Activated CD8-positive, alpha-beta T cell treated with anti-CD3 and anti-CD28 coated beads, Interleukin-2, amount 10 ng/mL, durations not matched to agents 7 days and 5 days (primary cell): ENCODE results near the gene GFRAL. TPM values are rescaled to one million over a fixed set of nuclear protein-coding genes. Genes with fewer than 3 reads are reported as not detected.
"Not testable (repeated sequence)": the region's sequence is repeated elsewhere in the genome, so short reads cannot be mapped to it uniquely, and the experiment has no call there.

Experiments used
- ATAC-seq: fragments of 150-1000 bp; cut with Tn5 transposase; one replicate; pipeline ENCODE4 v1.10.0; 2021; ENCODE audit warnings: moderate library complexity
- CTCF ChIA-PET: fragments of 350-600 bp; sonication (Branson Sonifier 250); formaldehyde crosslinking; loops from one replicate; lab custom pipeline; 2021; ENCODE audit warnings: antibody characterized with exemption; lab: Charles Lee
- POLR2A ChIA-PET: fragments of 350-600 bp; sonication (Branson Sonifier 250); formaldehyde crosslinking; loops from one replicate; lab custom pipeline; 2021; ENCODE audit warnings: antibody characterized with exemption; lab: Charles Lee
- DNase-seq: peaks from one replicate; pipeline ENCODE4 v3.0.0-alpha.2; 2020
- H3K27ac Mint-ChIP-seq: one replicate; pipeline ENCODE4 v1.8.0; 2021; ENCODE audit warnings: mild to moderate bottlenecking, mixed read lengths
- H3K27me3 Mint-ChIP-seq: one replicate; pipeline ENCODE4 v1.8.0; 2021; ENCODE audit warnings: low read depth, mixed read lengths
- H3K36me3 Mint-ChIP-seq: one replicate; pipeline ENCODE4 v1.8.0; 2021; ENCODE audit warnings: low read depth, mixed read lengths
- H3K4me1 Mint-ChIP-seq: one replicate; pipeline ENCODE4 v1.8.0; 2021; ENCODE audit warnings: low read depth, mixed read lengths
- H3K4me3 Mint-ChIP-seq: one replicate; pipeline ENCODE4 v1.8.0; 2021; ENCODE audit warnings: mild to moderate bottlenecking, mixed read lengths
- H3K9me3 Mint-ChIP-seq: one replicate; pipeline ENCODE4 v1.8.0; 2022; ENCODE audit warnings: mixed read lengths; ENCODE audit not compliant: insufficient read depth
- total RNA-seq, 2 experiments: library from RNA; stranded (reverse); gene quantifications; one replicate each; pipeline ENCODE4 v1.2.3, GENCODE V29; 2021

GFRAL gene, protein sequence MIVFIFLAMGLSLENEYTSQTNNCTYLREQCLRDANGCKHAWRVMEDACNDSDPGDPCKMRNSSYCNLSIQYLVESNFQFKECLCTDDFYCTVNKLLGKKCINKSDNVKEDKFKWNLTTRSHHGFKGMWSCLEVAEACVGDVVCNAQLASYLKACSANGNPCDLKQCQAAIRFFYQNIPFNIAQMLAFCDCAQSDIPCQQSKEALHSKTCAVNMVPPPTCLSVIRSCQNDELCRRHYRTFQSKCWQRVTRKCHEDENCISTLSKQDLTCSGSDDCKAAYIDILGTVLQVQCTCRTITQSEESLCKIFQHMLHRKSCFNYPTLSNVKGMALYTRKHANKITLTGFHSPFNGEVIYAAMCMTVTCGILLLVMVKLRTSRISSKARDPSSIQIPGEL
- not detected for total RNA-seq

DNA sequence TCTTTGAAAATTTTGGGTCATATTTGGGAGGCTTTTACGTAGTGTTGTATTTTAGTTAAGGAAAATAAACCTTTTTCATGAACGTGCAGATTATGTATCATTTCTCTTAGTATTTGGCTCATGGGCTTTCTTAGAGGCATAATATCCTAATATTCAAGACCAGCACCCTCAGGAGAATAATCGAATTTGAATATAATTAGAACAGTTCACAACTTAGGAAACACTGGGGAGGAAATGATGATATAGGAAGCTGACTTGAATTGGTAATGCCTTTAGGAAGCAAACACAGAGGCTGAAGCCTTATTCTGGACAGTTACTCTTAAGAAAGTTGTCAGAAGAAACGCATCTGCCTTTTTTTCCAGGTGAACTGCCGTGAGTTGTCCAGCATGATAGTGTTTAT, at the start of gene GFRAL:
TSS of gene GFRAL (plus strand) at position 301 of the 400 bp plus-strand sequence. CDS start at position 387, 86 bp downstream.
- H3K27me3 Mint-ChIP-seq: no peaks in the 10 kb centered on the region
- ChIA-PET POLR2A (no interaction called here), CTCF (no interaction called here)
- ATAC-seq (no peak), DNase-seq (no peak)
- no peak within 1 kb of the TSS for H3K4me3 Mint-ChIP-seq
- H3K36me3 Mint-ChIP-seq: no peaks in the 10 kb centered on the region
- H3K9me3 Mint-ChIP-seq: peaks cover 5% of the 10 kb centered on the region
- H3K4me1 Mint-ChIP-seq: no peaks in the 10 kb centered on the region
- H3K27ac Mint-ChIP-seq: no peak within 1 kb of the TSS

DNA sequence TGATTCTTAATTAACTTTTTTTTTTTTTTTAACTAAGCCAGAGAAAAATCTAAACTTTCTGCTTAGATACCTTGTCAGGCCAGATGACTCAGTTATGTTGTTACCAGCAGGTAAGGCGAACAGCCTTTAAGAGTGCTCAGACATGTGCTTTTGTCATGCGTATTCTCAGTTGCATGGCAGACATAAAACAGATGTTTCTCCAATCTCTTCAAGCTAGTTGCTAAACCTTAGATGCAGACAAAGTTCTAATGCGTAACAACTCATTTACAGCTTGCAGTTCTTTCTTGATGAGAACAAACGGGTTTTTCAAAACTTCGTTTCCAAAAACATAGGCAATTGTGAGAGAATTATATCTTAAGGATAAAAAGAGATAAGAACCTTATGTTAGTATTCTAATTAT, 49.6 kb upstream of the GFRAL start:
- Mint-ChIP-seq H3K27ac (no peak overlapping the region), H3K27me3 (no peaks in the 10 kb centered on the region), H3K9me3 (peaks cover 3% of the 10 kb centered on the region), H3K4me3 (no peak overlapping the region), H3K36me3 (no peaks in the 10 kb centered on the region), H3K4me1 (no peaks in the 10 kb centered on the region)
- CTCF ChIA-PET: no interaction called here
- ATAC-seq (no peak), DNase-seq (no peak)
- POLR2A ChIA-PET: no interaction called here

DNA sequence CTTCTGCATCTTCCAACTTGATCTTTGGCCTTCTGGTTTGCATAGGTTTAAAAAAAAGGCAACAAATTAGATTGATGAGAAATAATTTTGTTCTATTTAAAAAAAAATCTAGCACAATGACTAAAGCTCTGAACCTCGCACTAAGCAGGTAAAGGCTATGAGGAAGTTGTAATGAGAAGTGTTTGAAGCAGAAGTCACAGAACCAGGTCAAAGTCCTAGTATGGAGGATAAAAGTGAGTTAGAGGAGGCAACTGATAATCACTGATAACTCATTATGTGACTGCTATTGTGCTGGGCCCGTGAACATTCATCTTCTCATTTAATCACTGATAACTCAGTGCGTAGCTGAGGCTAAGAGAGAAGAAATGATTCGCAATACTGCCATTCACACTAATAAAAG, 46.1 kb upstream of the GFRAL start:
- H3K36me3 Mint-ChIP-seq: no peaks in the 10 kb centered on the region
- CTCF ChIA-PET: no interaction called here
- POLR2A ChIA-PET: no interaction called here
- no peaks in the 10 kb centered on the region for H3K27me3 Mint-ChIP-seq
- no peaks in the 10 kb centered on the region for H3K4me1 Mint-ChIP-seq
- no peak overlapping the region for H3K27ac Mint-ChIP-seq
- H3K4me3 Mint-ChIP-seq: no peak overlapping the region
- DNase-seq (no peak), ATAC-seq (no peak)
- no peaks in the 10 kb centered on the region for H3K9me3 Mint-ChIP-seq

DNA sequence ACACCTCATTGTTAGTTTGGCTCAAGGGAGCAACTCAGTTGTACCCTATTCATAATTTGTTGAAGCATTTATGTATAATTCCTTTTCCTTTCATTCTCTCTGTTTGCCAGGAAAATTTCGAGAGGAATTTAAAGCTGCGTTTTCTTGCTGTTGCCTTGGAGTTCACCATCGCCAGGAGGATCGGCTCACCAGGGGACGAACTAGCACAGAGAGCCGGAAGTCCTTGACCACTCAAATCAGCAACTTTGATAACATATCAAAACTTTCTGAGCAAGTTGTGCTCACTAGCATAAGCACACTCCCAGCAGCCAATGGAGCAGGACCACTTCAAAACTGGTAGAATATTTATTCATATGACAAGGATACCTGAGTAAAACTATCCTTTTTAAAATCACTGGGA, 45.2 kb upstream of the GFRAL start:
- DNase-seq: no peak
- H3K27me3 Mint-ChIP-seq: no peaks in the 10 kb centered on the region

DNA sequence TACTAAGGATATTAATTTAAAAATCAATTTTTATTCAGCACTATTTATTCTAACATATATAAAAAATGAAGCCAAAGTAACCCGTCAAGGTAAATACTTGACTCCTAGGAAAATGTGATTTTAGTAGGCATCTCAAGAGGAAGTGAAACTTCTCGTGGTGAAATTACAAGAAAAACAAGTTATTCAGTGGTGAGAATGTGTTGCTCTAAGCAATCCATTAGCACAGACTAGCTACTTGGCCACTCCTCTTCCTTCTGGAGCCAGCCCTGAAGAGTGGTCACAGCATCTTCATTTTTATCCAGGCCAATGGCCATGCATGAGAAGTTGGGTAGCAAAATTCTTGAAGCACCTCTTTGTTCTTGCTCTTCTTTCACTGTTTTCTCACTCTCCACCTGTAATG, 40.4 kb upstream of the GFRAL start:
- Mint-ChIP-seq H3K27me3 (no peaks in the 10 kb centered on the region), H3K4me3 (no peak overlapping the region), H3K27ac (no peak overlapping the region), H3K4me1 (no peaks in the 10 kb centered on the region), H3K9me3 (no peaks in the 10 kb centered on the region), H3K36me3 (no peaks in the 10 kb centered on the region)
- no peak for DNase-seq
- POLR2A ChIA-PET: no interaction called here
- CTCF ChIA-PET: interaction anchor here (1.4 kb wide), 1 partner anchor 10 kb away, joined by 3 read pairs; no protein-coding TSS in a partner anchor
- ATAC-seq: no peak

More for the DNA sequence above, 45.2 kb upstream of the GFRAL start:
- Mint-ChIP-seq H3K27ac (no peak overlapping the region), H3K4me1 (no peaks in the 10 kb centered on the region), H3K36me3 (no peaks in the 10 kb centered on the region), H3K4me3 (no peak overlapping the region), H3K9me3 (no peaks in the 10 kb centered on the region)
- ChIA-PET CTCF (no interaction called here), POLR2A (no interaction called here)
- no peak for ATAC-seq

DNA sequence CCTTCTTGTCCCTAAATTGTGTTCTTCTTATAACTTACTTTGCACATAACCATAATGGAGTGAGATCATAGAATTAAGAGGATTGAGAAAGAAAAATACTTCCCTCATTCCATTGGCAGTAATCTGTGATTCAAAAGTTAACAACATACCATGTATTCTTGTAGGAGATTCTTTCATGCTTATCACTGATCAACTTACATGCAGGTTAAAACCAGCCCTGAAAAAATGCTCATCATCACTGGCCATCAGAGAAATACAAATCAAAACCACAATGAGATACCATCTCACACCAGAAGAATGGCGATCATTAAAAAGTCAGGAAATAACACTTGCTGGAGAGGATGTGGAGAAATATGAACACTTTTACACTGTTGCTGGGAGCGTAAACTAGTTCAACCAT, 36.5 kb upstream of the GFRAL start:
- Mint-ChIP-seq H3K4me1 (no peaks in the 10 kb centered on the region), H3K27ac (no peak overlapping the region), H3K36me3 (no peaks in the 10 kb centered on the region), H3K9me3 (peaks cover 3% of the 10 kb centered on the region), H3K27me3 (no peaks in the 10 kb centered on the region), H3K4me3 (no peak overlapping the region)
- ATAC-seq: no peak
- DNase-seq: no peak
- ChIA-PET CTCF (no interaction called here), POLR2A (no interaction called here)

DNA sequence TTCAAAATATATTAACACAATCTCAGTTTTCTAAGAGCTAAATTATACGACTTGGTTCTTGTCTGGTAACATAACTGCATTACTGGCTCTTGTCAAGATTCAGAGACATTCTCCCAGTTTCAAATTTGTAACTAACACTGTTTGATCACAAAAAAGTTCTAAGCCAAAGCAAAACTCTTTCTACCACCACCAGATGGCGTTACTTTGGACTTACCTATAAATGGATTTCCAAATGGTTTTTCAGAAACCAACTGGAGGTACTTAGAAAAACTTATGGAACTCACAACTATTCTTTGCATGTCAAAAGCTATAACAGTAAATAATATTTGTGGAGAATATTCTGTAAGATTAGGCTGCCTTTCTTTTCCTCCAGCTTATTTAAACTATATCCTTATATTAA, 34.2 kb upstream of the GFRAL start:
- no peak overlapping the region for H3K4me3 Mint-ChIP-seq
- no peak for ATAC-seq
- CTCF ChIA-PET: no interaction called here

DNA sequence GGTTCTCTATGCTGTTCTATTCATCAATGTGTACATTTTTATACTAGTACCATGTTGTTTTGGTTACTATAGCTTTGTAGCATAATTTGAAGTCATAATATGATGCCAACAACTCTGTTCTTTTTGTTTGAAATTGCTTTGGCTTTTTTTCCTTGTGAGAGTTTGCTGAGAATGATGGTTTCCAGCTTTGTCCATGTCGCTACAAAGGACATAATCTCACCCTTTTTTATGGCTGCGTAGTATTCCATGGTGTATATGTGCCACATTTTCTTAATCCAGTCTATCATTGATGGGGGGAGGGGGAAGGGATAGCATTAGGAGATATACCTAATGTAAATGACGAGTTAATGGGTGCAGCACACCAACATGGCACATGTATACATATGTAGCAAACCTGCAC, 30.1 kb upstream of the GFRAL start:
- H3K4me3 Mint-ChIP-seq, H3K27ac Mint-ChIP-seq, H3K27me3 Mint-ChIP-seq, H3K4me1 Mint-ChIP-seq, CTCF ChIA-PET, ATAC-seq, DNase-seq, H3K36me3 Mint-ChIP-seq, H3K9me3 Mint-ChIP-seq: not testable (repeated sequence)
- POLR2A ChIA-PET: interaction anchor here (0.5 kb wide), 1 partner anchor 31 kb away, joined by 3 read pairs; no protein-coding TSS in a partner anchor

More for the DNA sequence above, 34.2 kb upstream of the GFRAL start:
- Mint-ChIP-seq H3K4me1 (no peaks in the 10 kb centered on the region), H3K27ac (no peak overlapping the region), H3K27me3 (no peaks in the 10 kb centered on the region), H3K36me3 (no peaks in the 10 kb centered on the region), H3K9me3 (peaks cover 3% of the 10 kb centered on the region)
- DNase-seq: no peak
- POLR2A ChIA-PET: no interaction called here

DNA sequence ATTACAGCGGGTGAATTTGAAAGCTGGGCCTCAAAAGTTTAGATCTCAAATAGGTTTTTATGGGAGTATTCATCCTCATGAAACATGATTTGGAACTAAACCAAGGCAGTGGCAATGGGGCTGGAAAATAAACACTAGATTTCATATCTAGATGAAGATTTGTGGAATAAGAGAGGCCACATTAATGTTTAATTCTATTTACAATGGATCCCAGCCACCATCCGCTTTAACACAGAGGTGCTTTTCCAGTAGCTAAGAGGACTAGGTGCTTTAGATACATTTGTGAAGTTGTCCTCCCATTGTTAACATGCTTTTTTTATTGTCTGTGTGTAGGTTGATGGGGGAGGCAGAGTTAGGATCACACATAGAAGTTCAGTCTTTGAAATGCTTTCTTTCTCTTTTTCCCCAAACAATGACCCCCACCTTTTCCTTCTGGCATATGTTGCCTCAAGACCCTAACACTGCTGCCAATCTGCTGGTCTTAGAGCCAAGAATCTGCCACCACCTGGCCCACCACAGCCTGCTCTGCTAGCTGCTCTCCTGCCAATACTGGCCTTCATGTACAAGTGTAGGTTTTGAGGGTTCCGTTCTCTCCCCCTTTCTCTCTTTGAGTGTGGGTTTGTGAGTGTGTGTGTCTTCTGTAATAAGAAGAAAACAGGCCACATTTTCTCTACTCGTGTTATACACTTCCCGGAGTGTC, 27.8 kb upstream of the GFRAL start:
- CTCF ChIA-PET: no interaction called here
- POLR2A ChIA-PET: no interaction called here

DNA sequence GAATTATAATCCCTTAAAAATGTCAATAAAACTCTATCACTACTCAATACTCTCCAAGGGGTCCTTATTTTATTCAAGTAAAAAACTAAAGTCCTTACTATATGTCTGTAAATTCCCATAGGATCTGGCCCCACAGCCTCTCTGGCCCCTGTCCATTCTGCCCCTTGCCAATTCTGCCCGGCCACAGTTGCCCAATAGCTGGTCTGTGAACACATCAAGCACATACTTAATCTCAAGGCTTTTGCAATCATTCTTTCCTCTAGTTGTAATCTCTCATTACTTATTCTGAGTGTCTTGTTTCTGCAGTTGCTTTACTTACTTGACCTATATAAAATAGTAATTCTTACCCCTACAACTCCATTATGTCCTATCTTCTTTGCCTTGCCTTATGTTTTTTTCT, 22.5 kb upstream of the GFRAL start:
- ATAC-seq (no peak), DNase-seq (no peak)
- peaks cover 3% of the 10 kb centered on the region for H3K9me3 Mint-ChIP-seq
- ChIA-PET POLR2A (no interaction called here), CTCF (no interaction called here)
- no peaks in the 10 kb centered on the region for H3K36me3 Mint-ChIP-seq
- no peaks in the 10 kb centered on the region for H3K27me3 Mint-ChIP-seq
- no peak overlapping the region for H3K4me3 Mint-ChIP-seq
- H3K4me1 Mint-ChIP-seq: no peaks in the 10 kb centered on the region
- no peak overlapping the region for H3K27ac Mint-ChIP-seq

More for the DNA sequence above, 27.8 kb upstream of the GFRAL start:
- H3K4me3 Mint-ChIP-seq: no peak overlapping the region
- no peak for ATAC-seq
- DNase-seq: no peak
- peaks cover 4% of the 10 kb centered on the region for H3K9me3 Mint-ChIP-seq
- H3K4me1 Mint-ChIP-seq: no peaks in the 10 kb centered on the region
- no peaks in the 10 kb centered on the region for H3K36me3 Mint-ChIP-seq
- no peak overlapping the region for H3K27ac Mint-ChIP-seq
- H3K27me3 Mint-ChIP-seq: no peaks in the 10 kb centered on the region

DNA sequence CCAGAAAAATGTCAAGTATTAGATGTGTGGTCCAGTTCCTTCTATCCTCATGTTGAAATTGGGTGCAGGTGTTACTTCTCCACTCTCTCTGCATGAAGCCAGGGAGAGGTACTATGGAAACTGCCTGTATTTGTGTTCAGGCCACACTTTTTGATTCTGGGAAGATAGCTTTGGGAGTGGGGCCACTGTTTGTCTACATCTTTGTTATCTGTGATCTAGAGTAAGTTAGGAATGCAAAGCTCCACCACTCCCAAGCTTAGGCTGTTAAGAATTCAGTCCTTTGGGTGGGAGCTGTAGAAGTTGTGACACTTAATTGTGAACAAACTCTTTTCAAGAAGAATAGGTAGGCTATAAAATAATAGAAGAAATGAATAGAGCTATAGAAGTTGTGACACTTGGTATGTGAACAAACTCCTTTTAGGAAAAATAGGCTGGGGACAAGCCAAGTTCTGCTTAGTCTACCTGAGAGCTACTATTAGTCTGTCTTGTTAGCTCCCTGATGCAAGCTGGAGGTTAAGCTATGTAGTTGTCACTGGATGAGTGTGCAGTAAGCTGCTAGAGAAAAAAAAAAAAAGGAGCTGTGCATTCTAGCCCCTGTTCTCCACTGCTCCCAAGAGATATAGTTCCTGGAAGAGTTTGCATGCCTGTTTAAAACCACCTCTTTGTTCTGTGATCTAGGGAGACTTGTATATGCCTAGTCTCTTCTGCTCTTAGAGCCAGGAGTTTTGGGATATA, 7.1 kb upstream of the GFRAL start:
- POLR2A ChIA-PET: no interaction called here

DNA sequence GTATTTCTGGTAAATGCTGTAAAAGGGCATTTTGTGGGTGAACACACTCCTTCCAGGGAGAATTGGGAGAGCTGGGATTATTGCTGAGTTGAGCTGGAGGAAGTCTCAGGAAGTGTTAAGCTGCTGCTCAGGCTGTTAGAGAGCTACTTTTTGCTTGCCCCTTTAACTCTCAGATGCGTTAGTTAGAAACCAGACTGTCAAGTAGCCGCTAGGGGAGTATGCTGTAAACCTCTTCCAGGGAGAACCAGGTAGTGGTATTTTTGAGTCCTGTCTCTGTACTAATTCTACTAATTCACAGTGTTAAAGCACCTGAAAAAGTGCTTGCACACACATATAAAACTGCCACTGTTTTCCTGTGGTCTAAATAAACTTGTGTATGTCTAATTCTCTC, 6.6 kb upstream of the GFRAL start:
- Mint-ChIP-seq H3K9me3 (peaks cover 5% of the 10 kb centered on the region), H3K27me3 (no peaks in the 10 kb centered on the region), H3K27ac (no peak overlapping the region), H3K4me3 (no peak overlapping the region), H3K4me1 (no peaks in the 10 kb centered on the region), H3K36me3 (no peaks in the 10 kb centered on the region)
- DNase-seq (no peak), ATAC-seq (no peak)
- ChIA-PET CTCF (no interaction called here), POLR2A (no interaction called here)

More for the DNA sequence above, 7.1 kb upstream of the GFRAL start:
- no peaks in the 10 kb centered on the region for H3K4me1 Mint-ChIP-seq
- peaks cover 5% of the 10 kb centered on the region for H3K9me3 Mint-ChIP-seq
- no peaks in the 10 kb centered on the region for H3K27me3 Mint-ChIP-seq
- CTCF ChIA-PET: no interaction called here
- no peak overlapping the region for H3K4me3 Mint-ChIP-seq
- DNase-seq: no peak
- no peak for ATAC-seq
- H3K36me3 Mint-ChIP-seq: no peaks in the 10 kb centered on the region
- no peak overlapping the region for H3K27ac Mint-ChIP-seq
